ENCODE results near the gene KIAA1217.
"Not testable (repeated sequence)": the region's sequence is repeated elsewhere in the genome, so short reads cannot be mapped to it uniquely, and the experiment has no call there.

Gene KIAA1217

GRCh38 chr10:24341371-24341770 lies 132.4 kb downstream of the KIAA1217 start:
- peak; percentile 64 for DNase-seq

GRCh38 chr10:24341897-24342296 lies 133.0 kb downstream of the KIAA1217 start:
- no peak for DNase-seq

- peak; percentile 50 for DNase-seq
Measured at GRCh38 chr10:24343686-24344085, 134.7 kb downstream of the KIAA1217 start.

GRCh38 chr10:24344279-24344678 lies 135.3 kb downstream of the KIAA1217 start:
- DNase-seq = peak; percentile 100

DNA sequence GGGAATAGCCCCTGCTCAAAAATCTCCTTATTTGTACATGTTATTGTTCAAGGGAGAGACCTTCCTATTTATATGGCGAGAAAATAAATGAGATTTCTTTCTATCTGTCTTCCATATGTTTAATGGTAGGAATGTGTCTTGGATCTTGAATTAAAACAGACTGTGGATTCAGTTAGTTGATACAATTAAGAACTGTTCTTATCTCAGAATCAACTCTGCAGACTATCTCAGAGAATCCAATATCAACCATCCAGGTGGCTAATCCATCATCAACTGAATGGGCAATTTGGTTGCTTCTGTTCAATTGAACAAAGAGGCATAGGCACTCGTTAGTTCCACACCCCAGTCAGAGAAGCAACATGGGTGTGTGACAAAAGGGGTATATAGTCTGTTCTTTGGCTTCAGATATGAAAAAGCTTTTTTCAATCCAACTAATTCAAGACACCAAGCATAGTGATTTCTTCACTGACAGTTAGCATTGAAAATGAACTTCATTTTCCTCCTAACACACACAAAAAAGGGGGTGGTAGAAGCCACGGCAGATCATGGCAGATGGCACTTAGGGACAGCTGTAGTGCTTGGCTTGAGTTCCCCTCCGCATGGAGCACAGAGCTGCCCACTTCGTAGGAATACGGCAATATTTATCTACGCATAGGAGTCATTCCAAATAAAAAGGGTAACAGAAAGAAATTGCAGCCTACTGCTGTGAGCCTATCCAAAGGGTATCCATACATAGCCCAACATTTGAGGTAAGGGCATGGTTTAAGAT lies 135.9 kb downstream of the KIAA1217 start:
- no peak for DNase-seq

- no peak for DNase-seq
Measured at GRCh38 chr10:24346877-24347519, 138.1 kb downstream of the KIAA1217 start.

GRCh38 chr10:24349379-24350001 lies 140.6 kb downstream of the KIAA1217 start:
- DNase-seq = peak; percentile 76

DNA sequence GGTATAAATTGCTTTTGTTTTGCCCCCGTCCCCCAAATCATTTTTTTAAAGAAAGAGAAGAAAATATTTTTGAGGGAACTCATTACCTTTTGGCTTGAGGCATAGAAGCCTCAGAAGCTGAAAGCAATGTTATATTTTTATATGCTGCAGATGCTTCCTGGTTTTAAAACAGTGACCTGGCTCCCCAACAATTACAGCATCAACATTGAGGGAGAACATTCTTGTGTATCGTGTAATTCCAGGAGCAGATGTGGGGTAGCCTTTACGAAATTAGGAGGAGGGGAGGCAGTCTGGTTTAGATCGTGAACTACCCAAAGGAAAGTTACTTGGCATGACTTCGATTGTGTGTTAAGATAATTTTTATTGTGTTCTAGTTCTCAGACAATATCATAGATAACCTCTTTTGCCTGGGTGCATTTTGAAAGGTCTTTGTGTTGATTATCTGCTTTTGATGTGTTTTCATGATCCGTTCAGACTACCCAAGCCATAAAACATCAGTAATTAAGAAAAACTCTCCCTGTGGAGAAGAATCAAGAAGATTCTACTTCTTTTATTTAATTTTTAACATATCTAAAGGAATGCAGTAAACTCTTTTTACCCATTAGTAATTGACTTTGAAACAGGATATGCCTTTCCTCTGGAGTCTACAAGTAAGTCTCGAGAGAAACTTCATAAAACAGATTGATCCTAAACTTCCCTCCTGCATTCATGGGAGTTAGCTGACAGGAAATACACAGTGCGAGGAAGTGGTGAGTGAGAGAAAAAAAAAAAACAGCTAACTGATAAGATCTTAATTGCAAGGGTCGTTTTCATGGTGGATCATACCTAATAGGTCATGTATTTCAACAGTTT lies 141.4 kb downstream of the KIAA1217 start:
- DNase-seq = peak; percentile 86

DNA sequence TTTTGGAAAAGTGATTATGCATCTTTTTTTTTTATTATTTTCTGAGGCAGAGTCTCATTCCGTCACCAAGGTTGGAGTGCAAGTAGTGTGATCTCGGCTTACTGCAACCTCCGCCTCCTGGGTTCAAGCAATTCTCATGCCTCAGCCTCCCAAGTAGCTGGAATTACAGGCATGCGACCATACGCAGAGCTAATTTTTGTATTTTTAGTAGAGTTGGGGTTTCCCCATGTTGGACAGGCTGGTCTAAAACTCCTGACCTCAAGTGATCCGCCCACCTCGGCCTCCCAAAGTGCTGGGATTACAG lies 141.9 kb downstream of the KIAA1217 start:
- DNase-seq = not testable (repeated sequence)

GRCh38 chr10:24351961-24352360 lies 143.0 kb downstream of the KIAA1217 start:
- DNase-seq = peak; percentile 66

- DNase-seq = no peak
Measured at GRCh38 chr10:24352399-24352798, 143.5 kb downstream of the KIAA1217 start.

- DNase-seq = no peak
Measured at GRCh38 chr10:24353319-24353718, 144.4 kb downstream of the KIAA1217 start.

DNA sequence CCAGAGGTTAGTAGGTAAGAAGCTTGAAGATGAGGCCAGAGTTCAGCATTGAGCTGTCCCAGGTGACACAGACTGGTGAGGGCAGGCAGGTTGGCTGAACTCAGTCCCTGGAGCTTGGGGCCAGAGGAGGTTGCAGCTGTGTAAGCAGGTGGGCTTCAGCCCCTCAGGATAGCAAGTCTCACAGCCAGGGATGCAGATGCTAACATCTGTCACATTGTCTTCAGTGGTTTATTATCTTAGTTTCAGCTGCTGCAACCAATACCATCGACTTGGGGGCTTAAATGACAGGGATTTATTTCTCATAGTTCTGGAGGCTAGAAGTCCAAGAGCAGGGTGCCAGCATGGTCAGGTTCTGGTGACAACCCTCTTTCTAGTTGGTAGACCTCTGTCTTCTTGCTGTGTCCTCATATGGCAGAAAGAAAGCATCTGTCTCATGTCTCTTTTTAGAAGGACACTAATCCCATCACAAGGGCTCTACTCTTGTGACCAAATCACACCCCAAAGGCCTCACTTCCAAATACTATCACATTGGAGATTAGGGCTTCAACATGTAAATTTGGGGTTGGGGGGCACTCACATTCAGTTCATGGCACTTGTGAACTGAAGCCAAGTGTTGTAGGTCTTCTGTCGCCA lies 146.2 kb downstream of the KIAA1217 start:
- DNase-seq = no peak

DNA sequence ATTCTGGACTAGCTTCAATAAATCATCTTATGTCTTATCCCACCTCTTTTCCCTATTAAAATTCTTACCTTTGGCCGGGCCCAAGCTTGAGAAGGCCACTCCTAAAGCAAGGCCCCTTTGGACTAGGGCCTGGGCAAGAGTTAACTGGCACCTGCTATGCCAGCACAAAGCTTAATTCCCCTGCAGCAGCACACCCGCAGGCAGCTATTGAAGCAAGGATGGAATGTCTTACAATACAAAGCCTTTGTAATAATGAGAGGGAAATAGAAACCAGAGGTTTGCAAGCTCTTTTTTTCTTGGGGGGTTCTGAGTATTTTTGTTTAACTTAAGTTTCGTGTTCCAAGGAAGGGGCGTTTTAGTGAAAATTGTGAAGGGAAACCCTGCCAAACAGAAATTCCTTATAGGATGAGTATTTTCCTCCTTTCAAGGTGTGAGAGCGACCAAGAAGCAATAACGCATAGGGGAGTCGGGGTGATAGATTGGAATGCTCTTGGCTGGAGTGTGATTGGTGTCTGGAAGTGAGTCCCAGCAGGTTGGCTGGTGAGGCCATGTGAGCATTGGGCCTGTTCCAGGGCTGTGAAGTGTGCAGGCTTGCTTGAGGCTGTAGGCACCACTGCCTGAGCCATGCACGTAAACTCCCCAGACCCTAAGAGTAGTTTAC lies 148.5 kb downstream of the KIAA1217 start:
- no peak for DNase-seq

GRCh38 chr10:24358022-24358421 lies 149.1 kb downstream of the KIAA1217 start:
- no peak for DNase-seq

- peak; percentile 75 for DNase-seq
Measured at GRCh38 chr10:24360282-24361127, 151.6 kb downstream of the KIAA1217 start.

DNA sequence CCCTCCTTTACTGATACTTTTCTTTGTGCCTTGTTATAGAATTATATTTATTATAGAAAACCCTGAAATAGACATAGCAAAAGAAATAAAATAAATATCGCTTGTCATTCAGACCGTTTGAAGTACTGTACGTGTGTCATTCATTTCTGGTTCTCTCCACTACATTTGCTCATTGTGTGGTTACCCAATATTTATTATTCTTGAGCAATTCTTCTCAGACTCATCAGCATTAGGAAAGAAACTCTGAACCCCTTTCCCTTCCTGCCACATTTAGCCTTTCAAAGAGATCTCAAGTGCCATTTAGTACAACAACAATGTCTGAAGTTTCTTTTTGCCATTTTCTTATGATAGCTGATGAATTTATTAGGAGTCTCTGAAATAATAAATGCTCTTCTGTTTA lies 154.1 kb downstream of the KIAA1217 start:
- peak; percentile 53 for DNase-seq

DNA sequence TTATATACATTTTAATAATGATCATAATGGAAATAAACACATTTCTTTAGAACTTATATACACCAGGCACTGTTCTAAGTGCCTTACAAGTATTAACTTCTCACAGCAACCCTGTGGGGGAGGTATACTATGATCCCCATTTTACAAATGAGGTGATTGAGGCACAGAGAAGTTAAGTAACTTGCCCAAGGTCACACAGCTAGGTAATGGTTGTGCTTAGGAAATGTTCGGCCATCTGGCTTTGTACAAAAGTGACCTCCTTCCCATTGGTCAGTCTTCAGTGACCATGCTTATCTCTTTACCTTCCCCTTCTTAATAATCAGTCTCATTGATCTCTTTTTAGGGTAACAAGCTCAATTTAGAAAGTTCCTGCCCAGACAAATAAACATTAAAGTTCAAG lies 158.8 kb downstream of the KIAA1217 start:
- DNase-seq = no peak

GRCh38 chr10:24370877-24371276 lies 161.9 kb downstream of the KIAA1217 start:
- DNase-seq = no peak

DNA sequence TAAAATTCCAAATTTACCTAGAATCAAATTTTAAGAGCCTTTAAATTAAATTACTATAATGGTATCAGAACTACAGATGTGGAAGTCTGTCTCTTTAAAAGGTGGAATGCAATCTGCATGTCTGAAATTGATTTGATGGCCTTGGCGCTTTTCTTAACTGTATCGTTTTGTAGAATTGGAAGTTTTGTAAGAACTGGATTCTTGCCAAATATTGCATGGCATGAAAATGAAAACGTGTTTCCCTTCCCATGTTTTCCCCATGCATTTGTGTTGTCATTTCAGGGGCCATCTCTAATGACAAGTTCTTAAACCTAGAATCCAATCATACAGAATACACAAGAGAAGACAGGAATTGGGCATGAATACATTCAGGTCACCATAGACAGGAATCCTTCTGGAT lies 162.5 kb downstream of the KIAA1217 start:
- no peak for DNase-seq
